ENCODE measurements around the gene SSR2.

The SSR2 gene

DNA sequence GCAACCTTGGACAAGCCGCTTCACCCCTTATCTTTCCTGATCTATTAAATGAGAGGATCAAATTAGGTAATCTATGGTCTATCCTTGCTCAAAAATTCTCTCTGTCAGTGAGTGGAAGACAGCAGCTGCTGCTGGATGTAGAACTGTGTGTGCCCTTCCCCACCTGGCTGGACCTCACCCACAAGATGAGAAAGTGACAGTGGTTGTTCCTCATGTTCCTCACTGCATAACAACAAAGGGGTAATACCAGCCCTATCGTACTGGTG, 16.9 kb downstream of the SSR2 start:
- POLR2A ChIA-PET: interaction anchor here (0.5 kb wide), 1 partner anchor 65 kb away, joined by 3 read pairs; no protein-coding TSS in a partner anchor
- no peak for TF ChIP-seq CTCF (IDR thresholded peaks at IDR 0.05; ENCODE audit: insufficient read depth, low read length, missing control alignments)
- CTCF ChIA-PET: interaction anchor here (0.8 to 2.4 kb wide), 4 partner anchors 12 to 222 kb away, joined by 3 to 15 read pairs (median 6); no protein-coding TSS in a partner anchor

GRCh38 chr1:156002188-156002911, 18.4 kb downstream of the SSR2 start:
- H3K4me3 ChIP-seq (ENCODE audit: low read depth, low read length): no peak overlapping the region
- no peak for TF ChIP-seq CTCF (IDR thresholded peaks at IDR 0.05; ENCODE audit: insufficient read depth, low read length, missing control alignments)
- DNase-seq (ENCODE audit: low read depth, low spot score): no peak
- ChIA-PET POLR2A (interaction anchor here (0.6 kb wide), 1 partner anchor 26 kb away, joined by 4 read pairs; no protein-coding TSS in a partner anchor), CTCF (interaction anchor here (0.8 to 2.9 kb wide), 4 partner anchors 11 to 18 kb away, joined by 3 to 16 read pairs (median 4); no protein-coding TSS in a partner anchor)

More for the DNA sequence above, 16.9 kb downstream of the SSR2 start:
- H3K4me3 ChIP-seq (ENCODE audit: low read depth, low read length): no peak overlapping the region
- no peak for DNase-seq (ENCODE audit: low read depth, low spot score)

DNA sequence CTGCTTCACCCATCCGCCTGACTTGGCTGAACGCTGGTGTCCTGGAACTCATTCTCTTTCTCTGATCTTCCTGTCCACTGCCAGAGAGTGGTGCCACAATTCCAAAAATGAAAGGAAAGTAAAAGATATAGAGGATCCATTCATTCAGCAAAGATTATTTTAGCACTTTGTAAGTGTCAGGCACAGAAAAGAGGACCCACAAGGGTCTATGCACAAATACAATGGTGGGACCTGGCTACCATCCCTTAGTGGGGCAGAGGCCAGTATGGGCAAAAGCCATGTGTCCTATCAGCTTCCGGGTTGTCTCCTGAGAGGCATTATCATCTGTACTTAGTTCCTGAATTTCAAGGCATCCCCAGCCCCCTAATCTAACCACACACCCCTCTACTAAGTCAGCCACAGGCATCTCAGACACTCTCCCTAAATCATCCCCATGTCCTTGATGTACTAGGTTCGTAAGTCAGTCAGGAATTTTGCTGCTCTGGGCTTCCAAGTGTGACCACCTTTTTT, 19.0 kb downstream of the SSR2 start:
- no peak for DNase-seq (ENCODE audit: low read depth, low spot score)

GRCh38 chr1:156001021-156001661, 19.6 kb downstream of the SSR2 start:
- POLR2A ChIA-PET: no interaction called here
- no peak overlapping the region for H3K4me3 ChIP-seq (ENCODE audit: low read depth, low read length)
- CTCF ChIA-PET: interaction anchor here (0.8 to 2.9 kb wide), 7 partner anchors 10 to 358 kb away, joined by 3 to 16 read pairs (median 3); no protein-coding TSS in a partner anchor
- no peak for DNase-seq (ENCODE audit: low read depth, low spot score)
- no peak for TF ChIP-seq CTCF (IDR thresholded peaks at IDR 0.05; ENCODE audit: insufficient read depth, low read length, missing control alignments)

More for the DNA sequence above, 19.0 kb downstream of the SSR2 start:
- no peak for TF ChIP-seq CTCF (IDR thresholded peaks at IDR 0.05; ENCODE audit: insufficient read depth, low read length, missing control alignments)
- H3K4me3 ChIP-seq (ENCODE audit: low read depth, low read length): no peak overlapping the region
- ChIA-PET POLR2A (interaction anchor here (0.6 kb wide), 1 partner anchor 25 kb away, joined by 4 read pairs; no protein-coding TSS in a partner anchor), CTCF (interaction anchor here (1.2 to 2.9 kb wide), 6 partner anchors 11 to 358 kb away, joined by 3 to 16 read pairs (median 4); no protein-coding TSS in a partner anchor)

GRCh38 chr1:155999964-156000363, 20.8 kb downstream of the SSR2 start:
- ChIA-PET CTCF (interaction anchor here (1.8 to 2.9 kb wide), 2 partner anchors 11 to 66 kb away, joined by 6 to 16 read pairs; no protein-coding TSS in a partner anchor), POLR2A (no interaction called here)
- no peak for DNase-seq (ENCODE audit: low read depth, low spot score)
- no peak overlapping the region for H3K4me3 ChIP-seq (ENCODE audit: low read depth, low read length)
- no peak for TF ChIP-seq CTCF (IDR thresholded peaks at IDR 0.05; ENCODE audit: insufficient read depth, low read length, missing control alignments)

DNA sequence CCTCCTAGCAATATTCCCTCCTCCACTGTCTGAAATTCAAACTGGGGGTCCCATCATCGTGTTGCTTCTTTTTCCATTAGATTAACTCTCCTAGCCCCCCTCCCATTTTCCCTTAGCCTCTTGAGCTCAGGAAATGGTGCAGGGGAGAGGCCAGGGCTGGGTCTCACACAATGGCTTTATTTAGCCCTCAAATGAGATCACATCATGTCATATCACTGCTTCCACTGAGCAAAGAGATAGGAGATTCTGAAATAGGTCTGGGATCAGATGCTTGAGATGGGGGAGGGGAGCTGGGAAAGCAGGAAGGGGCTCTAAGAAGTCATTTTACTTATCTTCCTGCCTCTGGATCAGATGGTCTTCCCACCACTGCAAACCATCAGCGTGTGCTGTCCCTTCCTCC, 24.6 kb downstream of the SSR2 start:
- POLR2A ChIA-PET: no interaction called here
- CTCF ChIA-PET: interaction anchor here (1.4 to 2.1 kb wide), 3 partner anchors 11 to 58 kb away, joined by 3 to 7 read pairs (median 5); no protein-coding TSS in a partner anchor

More for the DNA sequence above, 24.6 kb downstream of the SSR2 start:
- DNase-seq (ENCODE audit: low read depth, low spot score): no peak
- TF ChIP-seq CTCF (IDR thresholded peaks at IDR 0.05; ENCODE audit: insufficient read depth, low read length, missing control alignments): no peak
- no peak overlapping the region for H3K4me3 ChIP-seq (ENCODE audit: low read depth, low read length)

All from AG04449 (cell line).